ENCODE data around the gene NDE1.
A peak's percentile ranks its signal among the peaks of the same experiment; 100 is the strongest.
"Not testable (repeated sequence)": the region's sequence is repeated elsewhere in the genome, so short reads cannot be mapped to it uniquely, and the experiment has no call there.

The NDE1 gene

DNA sequence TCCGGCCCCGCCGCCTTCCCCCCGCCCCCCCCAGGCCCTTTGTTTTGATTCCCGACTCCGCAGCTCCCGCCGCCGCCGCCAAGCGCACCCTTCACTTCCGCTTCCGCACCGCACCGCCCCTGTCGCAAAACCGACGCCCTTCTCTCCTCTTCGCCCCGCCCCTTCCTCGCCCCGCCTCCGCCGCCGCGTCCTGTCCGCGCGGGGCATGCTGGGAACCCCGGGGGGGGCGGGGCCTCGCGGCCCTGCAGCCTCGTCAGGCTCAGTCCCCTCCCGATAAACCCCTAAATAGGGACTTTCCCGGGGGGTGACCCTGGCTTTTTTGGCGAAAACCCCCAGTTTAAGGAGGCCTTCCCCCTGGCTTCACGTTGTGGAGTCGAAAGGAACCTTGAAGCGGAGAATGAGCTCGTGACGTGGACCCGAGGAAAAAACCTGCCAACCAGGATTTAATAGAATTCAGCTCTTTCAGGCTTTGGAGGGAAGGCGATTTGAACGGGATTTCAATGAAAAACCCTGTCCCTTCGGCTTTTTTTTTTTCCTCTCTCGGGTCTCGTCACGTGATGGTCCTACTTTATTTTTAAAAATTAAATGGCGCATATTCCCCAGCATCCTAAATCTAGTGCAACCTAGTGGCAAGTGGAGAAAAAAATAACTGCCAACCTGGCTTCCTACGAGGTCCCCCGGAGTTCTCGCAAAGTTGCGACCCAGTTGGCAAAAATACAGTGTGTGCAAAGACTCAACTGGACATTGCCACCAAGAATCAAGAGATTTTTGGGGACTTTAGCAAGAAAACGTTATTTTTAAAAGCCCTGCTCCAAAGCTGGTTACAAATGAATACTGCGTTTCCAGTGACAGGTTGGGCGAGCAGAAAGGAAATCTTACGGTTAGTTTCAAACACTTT is 6.7 kb upstream of the NDE1 start, which contains the start of gene MARF1:
MARF1 (minus strand) TSS at position 107 of the 898 bp plus-strand sequence. CDS start 3,921 bp downstream, outside the sequence.
- H3K4me1 Mint-ChIP-seq, result peaks cover 66% of the 10 kb centered on the region
- H3K36me3 Mint-ChIP-seq, result peaks cover 10% of the 10 kb centered on the region
- H3K4me3 Mint-ChIP-seq, result peak within 1 kb of the TSS; percentile 78
- peak within 1 kb of the TSS; percentile 99 for H3K27ac Mint-ChIP-seq
- peak; percentile 86 for ATAC-seq
- H3K27me3 Mint-ChIP-seq, result no peaks in the 10 kb centered on the region
- no peaks in the 10 kb centered on the region for H3K9me3 Mint-ChIP-seq

DNA sequence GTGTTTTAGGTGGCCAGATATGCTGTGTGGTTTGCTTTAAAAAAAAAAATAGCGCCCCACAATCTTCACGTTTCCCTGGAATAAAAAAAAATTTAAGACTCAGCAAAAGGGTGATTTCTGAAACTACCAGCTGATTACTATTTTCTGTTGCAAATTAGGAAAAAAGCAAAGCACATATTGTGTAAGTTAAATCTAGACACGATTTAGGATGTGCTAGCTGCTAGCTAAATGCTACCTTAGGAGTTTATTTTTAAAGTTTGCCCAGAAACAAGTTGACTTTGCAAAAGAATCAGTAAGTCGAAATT is 6.1 kb upstream of the NDE1 start:
- H3K27ac Mint-ChIP-seq, result peak overlapping the region; percentile 99
- H3K4me3 Mint-ChIP-seq, result peak overlapping the region; percentile 78
- peaks cover 60% of the 10 kb centered on the region for H3K4me1 Mint-ChIP-seq
- no peaks in the 10 kb centered on the region for H3K27me3 Mint-ChIP-seq
- ATAC-seq, result no peak
- no peaks in the 10 kb centered on the region for H3K9me3 Mint-ChIP-seq
- H3K36me3 Mint-ChIP-seq, result peaks cover 4% of the 10 kb centered on the region

DNA sequence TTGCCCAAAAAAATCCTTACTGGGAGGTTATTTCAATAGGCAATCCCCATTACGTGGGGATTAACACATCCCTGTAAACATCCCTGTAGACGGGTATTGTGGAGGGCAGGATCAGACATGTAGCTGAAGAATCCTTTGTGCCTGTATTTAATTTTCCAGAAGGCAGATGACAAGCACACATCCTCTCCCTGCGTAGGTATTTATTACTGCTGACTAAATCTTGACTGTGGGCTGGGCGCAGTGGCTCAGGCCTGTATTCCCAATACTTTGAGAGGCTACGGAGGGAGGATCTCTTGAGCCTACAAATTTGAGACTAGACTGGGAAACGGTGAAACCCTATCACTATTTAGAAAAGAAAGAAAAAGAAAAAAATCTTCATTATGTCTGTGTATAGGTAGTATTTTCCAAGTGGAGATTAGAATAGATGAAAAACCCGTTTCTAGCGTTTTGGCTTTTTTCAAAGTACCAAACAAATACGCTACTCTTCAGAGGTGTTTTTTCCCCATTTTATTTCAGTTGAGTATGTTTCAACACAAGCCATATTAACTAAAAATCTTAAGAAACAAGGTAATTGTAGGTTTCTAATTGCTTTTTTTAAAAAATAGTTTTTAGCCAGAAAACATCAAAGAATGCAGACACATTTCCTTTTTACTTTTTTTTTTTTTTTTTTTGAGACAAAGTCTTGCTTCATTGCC is 5.6 kb upstream of the NDE1 start:
- Mint-ChIP-seq H3K36me3 (no peaks in the 10 kb centered on the region), H3K4me1 (peaks cover 57% of the 10 kb centered on the region), H3K9me3 (no peaks in the 10 kb centered on the region), H3K4me3 (peak overlapping the region; percentile 78), H3K27ac (peak overlapping the region; percentile 99), H3K27me3 (no peaks in the 10 kb centered on the region)
- ATAC-seq, result no peak

DNA sequence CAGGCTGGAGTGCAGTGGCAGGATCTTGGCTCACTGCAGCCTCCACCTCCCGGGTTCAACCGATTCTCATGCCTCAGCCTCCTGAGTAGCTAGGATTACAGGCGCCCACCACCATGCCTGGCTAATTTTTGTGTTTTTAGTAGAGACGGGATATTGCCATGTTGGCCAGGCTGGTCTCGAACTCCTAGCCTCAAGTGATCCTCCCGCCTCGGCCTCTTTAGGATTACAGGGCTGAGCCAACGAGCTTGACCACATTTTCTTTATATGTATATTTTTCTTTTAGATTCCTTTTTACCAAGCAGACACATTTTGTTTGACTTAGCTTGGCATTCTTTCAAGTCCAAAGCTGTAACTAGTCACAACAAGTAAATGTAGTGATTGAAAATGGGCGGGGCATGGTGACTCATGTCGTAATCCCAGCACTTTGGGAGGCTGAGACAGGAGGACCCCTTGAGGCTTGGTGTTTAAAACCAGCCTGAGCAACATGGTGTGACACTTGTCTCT is 5.0 kb upstream of the NDE1 start:
- H3K4me3 Mint-ChIP-seq, H3K27me3 Mint-ChIP-seq, H3K9me3 Mint-ChIP-seq, ATAC-seq, H3K36me3 Mint-ChIP-seq: not testable (repeated sequence)
- peak overlapping the region; percentile 99 for H3K27ac Mint-ChIP-seq
- H3K4me1 Mint-ChIP-seq, result peaks cover 54% of the 10 kb centered on the region

DNA sequence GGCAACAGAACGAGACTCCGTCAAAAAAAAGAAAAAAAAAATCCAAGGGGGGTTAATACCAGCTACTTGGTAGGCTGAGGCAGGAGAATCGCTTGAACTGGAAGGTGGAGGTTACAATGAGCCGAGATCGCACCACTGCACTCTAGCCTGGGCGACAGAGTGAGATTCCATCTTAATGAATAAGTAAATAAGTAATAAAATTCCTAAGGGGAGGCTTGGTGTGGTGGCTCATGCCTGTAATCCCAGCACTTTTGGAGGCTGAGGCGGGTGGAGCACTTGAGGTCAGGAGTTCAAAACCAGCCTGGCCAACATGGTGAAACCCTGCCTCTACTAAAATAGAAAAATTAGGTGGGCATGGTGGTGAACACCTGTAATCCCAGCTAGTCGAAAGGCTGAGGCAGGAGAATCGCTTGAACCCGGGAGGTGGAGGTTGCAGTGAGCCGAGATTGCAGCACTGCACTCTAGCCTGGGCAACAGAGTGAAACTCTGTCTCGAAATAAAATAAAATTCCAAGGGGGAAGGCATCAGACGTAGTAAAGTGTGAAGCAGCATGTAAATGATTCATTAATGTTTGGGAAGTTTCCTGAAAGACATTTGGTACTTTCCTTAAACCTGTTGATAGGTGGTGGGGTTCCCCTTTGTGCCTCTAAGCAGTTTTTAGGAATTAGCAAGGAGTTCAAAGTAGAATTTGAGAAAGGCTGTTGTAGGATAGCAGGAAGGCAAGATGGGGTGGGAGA is 3.3 kb upstream of the NDE1 start:
- not testable (repeated sequence) for H3K27me3 Mint-ChIP-seq, H3K4me3 Mint-ChIP-seq, ATAC-seq, H3K9me3 Mint-ChIP-seq
- H3K4me1 Mint-ChIP-seq, result peaks cover 47% of the 10 kb centered on the region
- peak overlapping the region; percentile 59 for H3K27ac Mint-ChIP-seq
- peaks cover 11% of the 10 kb centered on the region for H3K36me3 Mint-ChIP-seq

DNA sequence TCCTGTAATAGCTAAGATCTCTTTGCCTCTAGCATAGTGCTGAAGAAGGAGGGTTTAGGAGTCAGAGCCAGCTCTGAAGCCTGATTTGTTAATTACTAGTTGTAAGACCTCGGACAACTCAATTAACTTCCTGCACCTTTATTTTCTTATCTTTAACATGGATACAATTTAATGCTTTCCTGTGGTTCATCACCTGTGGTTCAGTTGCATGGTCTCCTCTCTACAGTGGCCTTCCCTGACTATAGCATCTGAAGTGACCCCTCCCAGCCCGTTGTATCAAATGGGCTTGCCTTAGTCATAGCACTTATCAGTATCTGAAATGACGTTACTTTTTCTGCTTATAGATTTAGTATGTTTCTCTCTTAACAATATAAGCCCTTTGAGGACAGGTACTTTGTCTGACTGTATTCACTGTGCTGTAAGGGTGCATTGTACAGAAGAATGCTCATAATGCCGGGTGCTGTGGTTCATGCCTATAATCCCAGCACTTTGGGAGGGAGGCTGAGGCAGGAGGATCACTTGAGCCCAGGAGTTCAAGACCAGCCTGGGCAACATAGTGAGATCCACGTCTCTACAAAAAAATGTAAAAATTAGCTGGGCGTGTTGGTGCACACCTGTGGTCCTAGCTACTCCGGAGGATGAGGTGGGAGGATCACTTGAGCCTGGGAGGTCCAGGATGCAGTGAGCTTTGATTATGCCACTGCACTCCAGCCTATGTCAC is 2.6 kb upstream of the NDE1 start:
- peaks cover 11% of the 10 kb centered on the region for H3K36me3 Mint-ChIP-seq
- no peaks in the 10 kb centered on the region for H3K27me3 Mint-ChIP-seq
- H3K27ac Mint-ChIP-seq, result peak overlapping the region; percentile 59
- H3K4me3 Mint-ChIP-seq, result no peak overlapping the region
- peaks cover 40% of the 10 kb centered on the region for H3K4me1 Mint-ChIP-seq
- ATAC-seq, result no peak
- H3K9me3 Mint-ChIP-seq, result no peaks in the 10 kb centered on the region

DNA sequence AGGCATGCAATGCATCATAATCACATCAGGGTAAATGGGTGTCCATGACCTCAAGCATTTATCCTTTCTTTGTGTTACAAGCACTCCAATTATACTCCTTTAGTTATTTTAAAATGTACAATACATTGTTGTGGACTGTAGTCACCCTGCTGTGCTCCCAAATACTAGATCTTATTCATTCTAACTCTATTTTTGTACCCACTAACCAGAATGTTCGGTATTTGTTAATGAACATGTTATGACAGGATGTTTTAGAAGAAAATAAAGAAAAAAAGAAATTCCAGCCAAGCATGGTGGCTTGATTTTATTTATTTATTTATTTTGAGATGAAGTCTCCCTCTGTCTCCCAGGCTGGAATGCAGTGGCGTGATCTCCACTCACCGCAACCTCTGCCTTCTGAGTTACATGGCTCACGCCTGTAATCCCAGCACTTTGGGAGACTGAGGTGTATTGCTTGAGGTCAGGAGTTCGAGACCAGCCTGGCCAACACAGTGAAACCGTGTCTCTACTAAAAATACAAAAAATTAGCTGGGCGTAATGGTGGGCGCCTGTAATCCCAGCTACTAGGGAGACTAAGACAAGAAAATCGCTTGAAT is 1.8 kb upstream of the NDE1 start:
- H3K27ac Mint-ChIP-seq, result no peak overlapping the region
- peaks cover 11% of the 10 kb centered on the region for H3K36me3 Mint-ChIP-seq
- H3K27me3 Mint-ChIP-seq, result no peaks in the 10 kb centered on the region
- H3K4me1 Mint-ChIP-seq, result peaks cover 46% of the 10 kb centered on the region
- ATAC-seq, result no peak
- H3K9me3 Mint-ChIP-seq, result no peaks in the 10 kb centered on the region
- H3K4me3 Mint-ChIP-seq, result no peak overlapping the region

DNA sequence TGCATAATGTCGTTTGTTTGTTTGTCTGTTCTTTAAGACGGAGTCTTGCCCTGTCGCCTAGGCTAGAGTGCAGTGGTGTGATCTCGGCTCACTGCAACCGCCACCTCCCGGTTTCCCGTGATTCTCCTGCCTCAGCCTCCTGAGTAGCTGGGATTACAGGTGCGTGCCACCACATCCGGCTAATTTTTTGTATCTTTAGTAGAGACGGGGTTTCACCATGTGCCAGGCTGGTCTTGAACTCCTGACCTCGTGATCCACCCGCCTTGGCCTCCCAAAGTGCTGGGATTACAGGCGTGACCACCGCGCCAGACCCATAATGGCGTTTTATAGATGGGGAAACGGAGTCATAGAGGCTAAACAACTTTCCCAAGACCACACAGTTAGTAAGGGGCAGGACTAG is 734 bp upstream of the NDE1 start:
- not testable (repeated sequence) for H3K9me3 Mint-ChIP-seq, H3K27me3 Mint-ChIP-seq, ATAC-seq
- Mint-ChIP-seq H3K36me3 (peaks cover 11% of the 10 kb centered on the region), H3K27ac (peak overlapping the region; percentile 93), H3K4me1 (peaks cover 48% of the 10 kb centered on the region), H3K4me3 (peak overlapping the region; percentile 77)

DNA sequence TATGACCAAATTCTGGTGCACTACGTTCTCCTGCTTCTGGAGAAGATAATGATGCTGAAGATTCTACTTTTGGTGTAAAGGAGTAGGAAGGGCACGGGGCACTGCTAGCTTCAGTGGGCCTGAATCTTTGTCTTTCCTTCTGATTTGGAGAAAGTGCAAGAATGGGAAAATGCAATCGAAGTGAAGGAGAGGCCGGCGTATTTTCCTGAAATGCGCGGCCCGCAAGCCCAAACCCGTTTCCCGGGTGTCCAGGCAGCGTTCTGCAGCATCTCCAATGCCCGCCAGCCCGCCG is 372 bp upstream of the NDE1 start:
- no peak for ATAC-seq

DNA sequence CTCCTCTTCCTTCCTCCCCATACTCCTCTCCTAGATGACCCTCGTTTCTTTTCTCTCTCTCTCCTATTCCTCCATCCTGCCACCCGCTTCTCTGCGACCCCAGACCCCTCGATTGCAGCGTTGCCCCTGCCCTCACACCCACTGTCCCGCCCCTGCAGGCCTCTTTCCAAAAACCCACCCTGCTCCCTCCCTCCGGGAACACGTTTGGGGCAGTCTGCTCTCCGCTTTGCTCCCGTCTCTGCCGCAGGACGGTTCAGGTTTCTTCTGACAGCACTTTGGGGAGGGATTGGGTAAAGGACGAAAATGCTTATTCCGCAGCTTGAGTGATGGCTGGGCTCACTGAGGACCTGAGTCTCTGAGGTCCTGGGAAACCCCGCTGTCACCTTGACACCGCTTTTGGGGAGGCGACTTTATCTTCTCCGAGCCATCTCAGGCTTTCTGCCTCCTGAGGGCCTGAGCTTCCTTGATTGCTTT is 690 bp downstream of the NDE1 start:
- peak; percentile 74 for ATAC-seq
- Mint-ChIP-seq H3K27me3 (no peaks in the 10 kb centered on the region), H3K9me3 (no peaks in the 10 kb centered on the region), H3K36me3 (peaks cover 16% of the 10 kb centered on the region), H3K4me3 (peak overlapping the region; percentile 97), H3K27ac (peak overlapping the region; percentile 93), H3K4me1 (peaks cover 48% of the 10 kb centered on the region)

More for the DNA sequence above, 372 bp upstream of the NDE1 start:
- Mint-ChIP-seq H3K4me1 (peaks cover 48% of the 10 kb centered on the region), H3K27ac (peak overlapping the region; percentile 93), H3K27me3 (no peaks in the 10 kb centered on the region), H3K9me3 (no peaks in the 10 kb centered on the region), H3K4me3 (peak overlapping the region; percentile 77), H3K36me3 (peaks cover 11% of the 10 kb centered on the region)

DNA sequence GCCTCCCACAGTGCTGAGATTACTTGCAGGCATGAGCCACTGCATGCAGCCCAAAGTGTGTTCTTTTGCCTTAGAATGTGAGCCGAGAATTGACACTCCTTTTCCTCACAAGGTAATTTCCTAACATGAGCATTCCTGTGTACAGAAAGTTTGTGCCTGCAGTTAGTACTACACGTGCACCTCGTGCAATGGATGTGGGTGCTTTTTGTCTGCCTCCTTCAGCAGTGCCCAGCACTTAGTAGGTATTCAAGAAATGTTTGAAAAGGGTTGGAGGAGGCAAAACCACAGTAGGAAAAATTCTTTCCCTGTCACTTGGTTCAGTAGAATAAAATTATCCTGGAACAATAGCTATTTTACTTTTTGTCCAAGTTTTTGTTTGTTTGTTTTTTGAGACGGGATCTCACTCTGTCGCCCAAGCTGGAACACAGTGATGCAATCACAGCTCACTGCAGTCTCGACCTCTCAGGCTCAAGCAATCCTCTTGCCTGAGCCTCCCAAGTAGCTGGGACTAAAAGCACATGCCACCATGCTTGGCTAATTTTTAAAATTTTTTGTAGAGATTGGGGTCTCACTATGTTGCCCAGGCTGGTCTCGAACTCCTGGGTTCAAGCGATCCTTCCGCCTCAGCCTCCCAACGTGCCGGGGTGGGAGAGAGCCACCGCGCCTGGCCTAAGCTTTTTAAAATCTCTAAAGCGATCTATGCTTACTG is 2.4 kb downstream of the NDE1 start:
- Mint-ChIP-seq H3K4me3 (peak overlapping the region; percentile 97), H3K36me3 (peaks cover 30% of the 10 kb centered on the region), H3K27me3 (no peaks in the 10 kb centered on the region), H3K4me1 (peaks cover 50% of the 10 kb centered on the region), H3K27ac (peak overlapping the region; percentile 93), H3K9me3 (no peaks in the 10 kb centered on the region)
- ATAC-seq, result no peak

DNA sequence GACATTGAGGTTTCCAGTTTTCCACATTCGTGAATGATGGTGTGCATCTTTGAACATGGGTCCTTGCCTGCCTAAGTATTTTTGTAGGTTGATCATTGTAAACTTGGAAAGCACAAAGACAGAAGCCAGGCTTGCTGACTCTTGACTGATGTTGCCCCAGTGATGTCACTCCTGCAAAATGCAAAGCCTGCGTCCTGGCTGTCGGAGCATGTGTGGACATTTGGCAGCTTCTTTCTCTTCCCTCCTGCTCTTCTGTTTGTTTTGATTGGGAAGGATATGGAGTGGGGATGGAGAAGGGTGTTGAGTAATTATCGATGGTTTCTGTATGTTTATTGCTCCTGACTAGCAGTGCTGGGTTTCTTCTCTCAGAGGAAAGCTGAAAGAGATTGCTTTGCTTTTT is 3.2 kb downstream of the NDE1 start:
- Mint-ChIP-seq H3K27me3 (no peaks in the 10 kb centered on the region), H3K27ac (peak overlapping the region; percentile 22), H3K4me3 (peak overlapping the region; percentile 97), H3K4me1 (peaks cover 55% of the 10 kb centered on the region), H3K9me3 (no peaks in the 10 kb centered on the region), H3K36me3 (peaks cover 38% of the 10 kb centered on the region)
- no peak for ATAC-seq

DNA sequence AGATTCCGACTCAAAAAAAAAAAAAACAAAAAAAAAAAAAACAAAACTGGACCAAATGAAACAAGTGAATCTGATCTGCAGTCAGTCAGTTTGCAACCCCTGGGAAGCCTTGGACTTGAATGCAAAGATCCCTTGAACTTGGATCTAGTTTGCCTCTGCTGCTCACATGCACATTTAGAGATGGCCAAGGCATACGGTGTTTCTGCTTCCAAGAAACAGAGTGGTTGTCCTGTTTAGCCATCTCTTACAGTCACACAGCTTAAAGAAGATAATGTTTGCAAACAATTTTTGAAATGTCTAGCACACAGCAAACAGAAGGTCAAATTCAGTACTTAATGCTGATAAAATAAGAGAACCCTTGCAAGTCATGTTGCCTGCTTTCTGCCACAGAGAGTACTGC is 4.5 kb downstream of the NDE1 start:
- no peak for ATAC-seq
- no peaks in the 10 kb centered on the region for H3K27me3 Mint-ChIP-seq
- peaks cover 39% of the 10 kb centered on the region for H3K36me3 Mint-ChIP-seq
- H3K4me1 Mint-ChIP-seq, result peaks cover 64% of the 10 kb centered on the region
- no peak overlapping the region for H3K27ac Mint-ChIP-seq
- no peaks in the 10 kb centered on the region for H3K9me3 Mint-ChIP-seq
- no peak overlapping the region for H3K4me3 Mint-ChIP-seq

DNA sequence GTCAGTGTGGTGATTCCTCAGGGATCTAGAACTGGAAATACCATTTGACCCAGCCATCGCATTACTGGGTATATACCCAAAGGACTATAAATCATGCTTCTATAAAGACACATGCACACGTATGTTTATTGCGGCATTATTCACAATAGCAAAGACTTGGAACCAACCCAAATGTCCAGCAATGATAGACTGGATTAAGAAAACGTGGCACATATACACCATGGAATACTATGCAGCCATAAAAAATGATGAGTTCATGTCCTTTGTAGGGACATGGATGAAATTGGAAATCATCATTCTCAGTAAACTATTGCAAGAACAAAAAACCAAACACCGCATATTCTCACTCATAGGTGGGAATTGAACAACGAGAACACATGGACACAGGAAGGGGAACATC is 5.5 kb downstream of the NDE1 start:
- not testable (repeated sequence) for H3K9me3 Mint-ChIP-seq, H3K27ac Mint-ChIP-seq, H3K4me3 Mint-ChIP-seq, H3K27me3 Mint-ChIP-seq, ATAC-seq
- H3K4me1 Mint-ChIP-seq, result peaks cover 71% of the 10 kb centered on the region
- H3K36me3 Mint-ChIP-seq, result peaks cover 42% of the 10 kb centered on the region

All from stimulated activated memory B cell treated with anti-CD40 and anti-IgM and Interleukin-4, amounts not matched to agents 10 μg/mL and 1 μg/mL and 100 μg/mL, for 72 hours (primary cell).